Left lung (tissue), 10 donors: ENCODE measurements around the gene INPP1. TPM values are rescaled to one million over a fixed set of nuclear protein-coding genes. Genes with fewer than 3 reads are reported as not detected.
A peak's percentile ranks its signal among the peaks of the same experiment; 100 is the strongest.

Experiments used
- ATAC-seq: fragments of 200-7000 bp; cut with Tn5 transposase; one replicate; pipeline ENCODE4 v1.9.1; 2020; ENCODE audit warnings: moderate library complexity
- DNase-seq, 4 donors: peaks; one replicate each; pipeline ENCODE4 v3.0.0-alpha.2; 2013 to 2020
- H3K27ac ChIP-seq, 2 donors: fragments of 200-600 bp; sonication (generic) in 1 of 2; one replicate each; pipeline versions ENCODE4 v1.5.0 to v1.8.0; 2020 to 2021
- H3K27me3 ChIP-seq, 2 donors: fragments of 200-600 bp; sonication (generic) in 1 of 2; one replicate each; pipeline versions ENCODE4 v1.5.0 to v1.8.0; 2020 to 2021
- H3K36me3 ChIP-seq, 2 donors: fragments of 200-600 bp; sonication (generic) in 1 of 2; one replicate each; pipeline versions ENCODE4 v1.5.0 to v1.8.0; 2020 to 2021
- H3K4me1 ChIP-seq, 2 donors: fragments of 200-600 bp; one replicate each; pipeline ENCODE4 v1.8.0; 2021
- H3K4me3 ChIP-seq, 2 donors: fragments of 200-600 bp; sonication (generic) in 1 of 2; one replicate each; pipeline versions ENCODE4 v1.5.0 to v1.8.0; 2020 to 2021; ENCODE audit warnings: mild to moderate bottlenecking in 1 of 2
- H3K9me3 ChIP-seq, 2 donors: fragments of 200-600 bp; sonication (generic) in 1 of 2; one replicate each; pipeline versions ENCODE4 v1.5.0 to v1.8.0; 2020 to 2021
- CTCF ChIP-seq, 2 donors: fragments of 200-600 bp; sonication (generic) in 1 of 2; IDR thresholded peaks; one replicate each; pipeline versions ENCODE4 v1.5.0 to v1.8.0; 2021; ENCODE audit warnings: antibody characterized with exemption in 2 of 2
- intact Hi-C, 2 donors: fragments of 100-400 bp; cut with DNase I; formaldehyde crosslinking; loops; one replicate each; pipeline versions ENCODE4 v1.11.2 to v1.14.2; 2022
- polyA plus RNA-seq, 6 donors: library from polyadenylated mRNA; unstranded; fragments of 120-200 nt; gene quantifications; one replicate each; pipeline ENCODE4 v1.2.1, GENCODE V29; 2013; ENCODE audit not compliant: insufficient read length in 6 of 6
- total RNA-seq, 2 donors: library from RNA; stranded (reverse); fragmentation: NEBNext Ultra II Directional; extraction: Animal tissue kit (Norgen Biotek cat#: 25700); gene quantifications; one replicate each; pipeline ENCODE4 v1.2.1, GENCODE V29; 2021
- donor health status: DM: no; HTN: yes; CAD: no.
- donor health status: DM: no; HTN: no; CAD: no.

The INPP1 gene
- total and polyA plus RNA-seq, 8 donors = 21.0 to 35.2 (median 26.7) TPM

GRCh38 chr2:190320696-190321095 lies 22.7 kb upstream of the INPP1 start:
- intact Hi-C loops = no loop called here
- no peak for TF ChIP-seq CTCF (IDR thresholded peaks at IDR 0.05)
- ATAC-seq (no peak), DNase-seq (no peak)
- Histone ChIP-seq H3K27ac (peak overlapping the region; percentile 87 to 96), H3K4me1 (peaks cover 0 to 29% of the 10 kb centered on the region in 2 donors), H3K36me3 (no peaks in the 10 kb centered on the region), H3K27me3 (no peaks in the 10 kb centered on the region), H3K4me3 (no peak overlapping the region), H3K9me3 (no peaks in the 10 kb centered on the region)

- no peak overlapping the region for H3K27ac ChIP-seq
- ATAC-seq (no peak), DNase-seq (no peak)
- no peak overlapping the region for H3K4me3 ChIP-seq
- H3K27me3 ChIP-seq = no peaks in the 10 kb centered on the region
- intact Hi-C loops = no loop called here
- peaks cover 0 to 16% of the 10 kb centered on the region in 2 donors for H3K4me1 ChIP-seq
- H3K9me3 ChIP-seq = no peaks in the 10 kb centered on the region
- H3K36me3 ChIP-seq = no peaks in the 10 kb centered on the region
- no peak for TF ChIP-seq CTCF (IDR thresholded peaks at IDR 0.05)
Observed at GRCh38 chr2:190323406-190323805, 20.0 kb upstream of the INPP1 start.

GRCh38 chr2:190325588-190325987 lies 17.8 kb upstream of the INPP1 start:
- TF ChIP-seq CTCF (IDR thresholded peaks at IDR 0.05) = no peak
- H3K4me1 ChIP-seq = peaks cover 0 to under 1% of the 10 kb centered on the region in 2 donors
- ATAC-seq (peak; percentile 65), DNase-seq (no peak)
- H3K4me3 ChIP-seq = no peak overlapping the region
- H3K27ac ChIP-seq = no peak overlapping the region
- no peaks in the 10 kb centered on the region for H3K36me3 ChIP-seq
- intact Hi-C loops = no loop called here
- no peaks in the 10 kb centered on the region for H3K9me3 ChIP-seq
- no peaks in the 10 kb centered on the region for H3K27me3 ChIP-seq

GRCh38 chr2:190327867-190328572 lies 15.4 kb upstream of the INPP1 start:
- H3K27me3 ChIP-seq = no peaks in the 10 kb centered on the region
- no peaks in the 10 kb centered on the region for H3K36me3 ChIP-seq
- H3K4me1 ChIP-seq = no peaks in the 10 kb centered on the region
- TF ChIP-seq CTCF (IDR thresholded peaks at IDR 0.05) = no peak
- H3K4me3 ChIP-seq = no peak overlapping the region
- DNase-seq (no peak), ATAC-seq (no peak)
- intact Hi-C loops = no loop called here
- H3K27ac ChIP-seq = no peak overlapping the region
- no peaks in the 10 kb centered on the region for H3K9me3 ChIP-seq

- ATAC-seq (no peak), DNase-seq (no peak)
- no peaks in the 10 kb centered on the region for H3K4me1 ChIP-seq
- no peak overlapping the region for H3K4me3 ChIP-seq
- H3K9me3 ChIP-seq = no peaks in the 10 kb centered on the region
- intact Hi-C loops = no loop called here
- no peaks in the 10 kb centered on the region for H3K36me3 ChIP-seq
- no peak overlapping the region for H3K27ac ChIP-seq
- no peaks in the 10 kb centered on the region for H3K27me3 ChIP-seq
- no peak for TF ChIP-seq CTCF (IDR thresholded peaks at IDR 0.05)
Observed at GRCh38 chr2:190328573-190329147, 14.7 kb upstream of the INPP1 start.
